HG03469 (cell line): ENCODE data around the gene TRIM14.
"Not testable (repeated sequence)": the region's sequence is repeated elsewhere in the genome, so short reads cannot be mapped to it uniquely, and the experiment has no call there.

Experiments
- ATAC-seq: cut with Tn5 transposase; IDR thresholded peaks from one replicate; pipeline ENCODE4 v1.9.1; 2021; ENCODE audit warnings: mild to moderate bottlenecking, moderate library complexity, moderate number of reproducible peaks; ENCODE audit not compliant: unreplicated experiment

The TRIM14 gene

DNA sequence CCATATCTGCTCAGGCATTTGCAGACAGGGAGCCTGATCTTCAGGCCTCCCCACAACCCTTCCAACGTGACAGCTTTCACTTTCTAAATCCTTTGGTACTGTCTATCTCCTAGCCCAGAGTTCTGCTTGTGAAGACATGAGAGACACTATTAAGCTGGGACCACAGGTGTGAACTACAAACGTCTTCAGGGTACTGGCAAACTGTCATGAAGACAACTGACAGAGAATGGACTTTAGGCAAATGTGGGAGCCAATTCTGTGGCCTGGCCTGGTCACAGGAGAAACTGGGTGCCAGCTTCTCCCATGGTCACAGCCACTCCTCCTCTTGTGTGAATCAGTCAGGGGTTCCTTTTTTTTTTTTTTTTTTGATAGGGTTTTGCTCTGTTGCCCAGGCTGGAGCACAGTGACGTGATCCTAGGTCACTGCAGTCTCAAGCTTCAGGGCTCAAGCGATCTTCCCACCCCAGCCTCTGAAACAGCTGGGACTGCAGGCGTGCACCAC is 10.4 kb downstream of the TRIM14 start:
- peak; percentile 49 for ATAC-seq

DNA sequence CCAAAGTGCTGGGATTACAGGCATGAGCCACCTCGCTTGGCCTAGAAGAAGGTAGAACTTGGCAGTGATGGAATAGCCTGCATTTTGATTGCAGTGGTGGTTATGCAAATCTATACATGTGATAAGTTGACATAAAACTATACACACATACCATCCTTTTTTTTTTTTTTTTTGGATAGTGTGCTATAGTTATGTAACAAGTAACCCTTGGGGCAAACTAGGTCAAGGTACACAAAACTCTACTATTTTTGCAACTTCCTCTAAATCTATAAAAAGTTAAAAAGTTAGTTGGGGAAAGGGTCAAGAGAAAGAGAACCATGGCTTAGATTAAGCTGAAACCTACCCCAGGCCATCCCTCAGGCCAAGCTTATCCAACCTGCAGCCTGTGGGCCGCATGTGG is 11.1 kb downstream of the TRIM14 start:
- ATAC-seq: no peak

DNA sequence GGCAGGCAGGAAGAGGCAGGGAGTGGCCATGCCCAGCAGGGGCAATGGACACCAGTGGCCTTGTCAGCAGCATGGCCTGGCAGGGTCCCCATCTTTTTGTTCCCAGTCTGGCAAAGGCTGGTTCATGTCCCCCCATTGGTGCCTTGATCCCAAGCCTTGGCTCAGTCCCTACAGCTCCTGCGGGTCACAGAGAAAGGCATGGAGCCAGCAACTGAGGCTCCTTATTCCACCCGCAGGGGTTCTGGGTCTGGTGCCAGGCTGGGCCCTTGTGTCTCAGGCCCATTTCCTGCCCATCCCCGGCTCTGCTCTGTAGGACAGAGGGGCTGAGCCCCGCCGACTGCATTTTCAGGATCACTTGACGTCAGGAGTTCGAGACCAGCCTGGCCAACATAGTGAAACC is 14.0 kb downstream of the TRIM14 start:
- ATAC-seq: no peak

DNA sequence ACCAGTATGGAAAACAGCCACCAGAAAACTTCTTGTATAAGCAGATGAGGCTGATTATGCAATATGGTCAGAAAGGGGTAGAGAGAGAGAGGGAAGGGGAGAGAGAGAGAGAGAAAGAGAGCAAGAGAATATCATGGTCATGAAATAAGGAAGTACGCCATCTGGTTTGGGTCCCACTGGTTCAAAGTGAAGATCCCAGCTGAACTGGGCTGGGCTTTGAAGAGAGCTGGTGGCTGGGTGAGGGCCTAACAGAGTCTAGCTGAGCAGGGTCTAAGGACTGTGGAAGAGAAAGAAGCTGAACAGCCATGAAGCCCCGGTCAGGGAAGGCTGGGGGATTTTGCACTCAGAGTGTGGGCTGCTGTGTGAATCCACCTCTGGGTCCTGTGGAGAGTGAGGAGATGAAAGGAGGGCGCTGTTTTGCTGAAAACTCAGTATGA is 14.6 kb downstream of the TRIM14 start:
- ATAC-seq: no peak

DNA sequence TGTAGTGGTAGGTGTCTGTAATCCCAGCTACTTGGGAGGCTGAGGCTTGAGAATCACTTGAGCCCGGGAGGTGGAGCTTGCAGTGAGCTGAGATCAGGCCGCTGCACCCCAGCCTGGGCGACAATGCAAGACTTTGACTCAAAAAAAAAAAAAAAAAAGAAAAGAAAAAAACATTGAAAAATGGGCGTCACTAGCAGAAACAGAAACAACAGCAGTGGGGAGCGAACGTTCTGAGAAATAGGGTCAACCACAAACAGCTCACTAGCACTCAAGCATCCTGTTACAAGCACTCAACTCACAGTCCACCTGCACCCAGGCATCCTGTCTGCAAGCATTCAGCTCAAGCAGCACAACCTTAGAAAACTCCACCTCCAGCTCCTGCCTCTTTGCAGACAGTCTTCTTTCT is 17.2 kb downstream of the TRIM14 start:
- peak; percentile 91 for ATAC-seq

DNA sequence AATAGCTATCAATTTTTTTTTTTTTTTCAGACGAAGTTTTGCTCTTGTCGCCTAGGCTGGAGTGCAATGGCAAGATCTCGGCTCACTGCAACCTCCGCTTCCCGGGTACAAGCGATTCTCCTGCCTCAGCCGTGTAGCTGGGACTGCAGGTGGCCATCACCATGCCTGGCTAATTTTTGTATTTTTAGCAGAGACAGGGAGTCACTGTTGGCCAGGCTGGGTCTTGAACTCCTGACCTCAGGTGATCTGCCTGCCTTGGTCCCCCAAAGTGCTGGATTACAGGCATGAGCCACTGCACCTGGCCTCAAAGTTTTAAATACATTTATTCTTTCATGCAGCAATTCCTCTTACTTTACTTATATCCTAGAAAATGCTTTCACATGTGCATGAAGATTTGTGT is 17.6 kb downstream of the TRIM14 start:
- ATAC-seq: no peak

DNA sequence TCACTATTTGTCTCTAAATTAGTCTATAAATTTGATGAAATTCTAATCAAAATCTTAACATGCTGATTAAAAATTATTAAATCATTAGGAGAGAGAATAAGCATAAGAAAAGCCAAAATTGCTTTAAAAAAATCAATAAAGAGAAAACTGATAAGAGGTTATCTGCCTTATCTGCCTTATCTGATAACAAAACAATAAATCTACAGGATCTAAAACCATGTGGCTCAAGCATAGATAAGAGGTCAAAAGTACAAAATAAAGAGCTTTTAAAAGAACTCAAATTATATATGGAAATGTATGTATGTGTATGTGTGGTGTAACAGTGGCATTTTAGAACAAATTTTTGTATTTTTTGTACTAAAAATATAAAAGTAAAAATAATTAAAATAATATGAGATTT is 18.6 kb downstream of the TRIM14 start:
- ATAC-seq: no peak

DNA sequence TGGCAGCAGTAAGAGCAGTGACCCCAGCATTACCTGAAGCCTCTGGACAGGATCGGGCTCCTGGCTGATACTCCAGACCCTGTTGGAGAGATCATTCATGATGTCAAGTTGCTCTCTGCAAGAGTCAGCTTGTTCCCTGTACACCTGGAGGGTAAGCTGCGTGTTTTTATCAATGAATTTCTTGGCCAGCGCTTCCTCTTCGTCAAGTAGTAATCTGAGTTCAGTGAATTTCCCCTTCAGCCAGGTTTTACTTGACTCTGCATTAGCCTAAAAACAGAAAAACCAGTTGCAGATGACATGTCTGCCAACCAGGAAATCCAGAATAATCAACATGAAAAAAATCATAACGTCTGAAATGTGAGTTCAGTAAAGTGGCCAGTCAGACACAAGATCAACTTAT is 19.1 kb downstream of the TRIM14 start:
- ATAC-seq: no peak

DNA sequence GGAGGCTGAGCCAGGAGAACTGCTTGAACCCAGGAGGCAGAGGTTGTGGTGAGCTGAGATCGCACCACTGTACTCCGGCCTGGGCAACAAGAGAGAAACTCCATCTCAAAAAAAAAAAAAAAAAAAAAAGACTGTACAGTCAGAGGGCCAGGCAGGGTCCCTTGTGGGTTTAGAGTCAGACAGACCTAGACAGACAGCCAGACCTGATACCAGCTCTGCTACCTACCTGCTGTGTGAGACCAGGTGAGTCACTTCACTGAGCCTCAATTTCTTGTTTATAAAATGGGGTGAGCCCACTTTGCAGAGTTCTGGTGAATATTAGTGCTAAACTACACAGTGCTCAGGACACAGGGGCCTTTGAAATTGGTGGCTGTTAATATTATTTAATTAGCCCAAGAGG is 19.7 kb downstream of the TRIM14 start:
- ATAC-seq: no peak

DNA sequence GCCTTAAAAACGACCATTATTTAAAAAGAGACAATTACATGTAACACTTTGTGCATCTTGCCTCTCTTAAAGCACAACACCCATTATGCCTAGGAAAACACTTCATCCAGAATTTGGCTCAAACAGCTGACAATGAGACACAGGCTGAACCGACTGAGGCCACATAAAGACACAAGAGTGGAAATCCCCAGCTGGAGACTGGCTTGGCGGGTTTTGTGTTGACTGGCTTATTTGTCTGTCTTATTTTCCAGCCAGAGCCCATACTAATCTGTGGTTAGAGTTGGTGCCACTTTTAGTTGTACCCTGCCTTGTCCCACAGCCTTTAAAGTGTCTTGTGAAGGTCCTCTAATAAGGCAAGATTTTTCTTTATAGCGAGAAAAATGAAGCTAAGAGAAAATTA is 21.2 kb downstream of the TRIM14 start:
- ATAC-seq: no peak

DNA sequence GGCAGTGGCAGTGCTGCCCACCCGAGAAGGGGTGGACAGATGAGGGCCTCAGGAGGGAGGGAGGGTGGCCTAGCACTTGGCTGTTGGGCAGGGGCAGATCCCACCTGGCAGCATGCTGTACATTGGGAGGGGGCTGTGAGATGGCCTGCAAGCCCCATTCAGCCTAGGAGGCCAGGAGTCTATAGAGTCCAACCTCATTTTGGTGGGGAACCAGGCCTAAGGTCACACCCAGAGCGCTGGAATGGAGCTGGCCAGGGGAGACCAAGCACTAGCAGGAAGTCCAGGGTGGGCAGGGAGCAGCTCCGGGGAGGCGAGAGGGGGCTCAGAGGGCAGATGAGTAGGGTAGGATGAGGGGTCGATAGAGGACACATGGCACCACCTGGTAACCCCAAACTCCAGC is 22.9 kb downstream of the TRIM14 start:
- no peak for ATAC-seq

DNA sequence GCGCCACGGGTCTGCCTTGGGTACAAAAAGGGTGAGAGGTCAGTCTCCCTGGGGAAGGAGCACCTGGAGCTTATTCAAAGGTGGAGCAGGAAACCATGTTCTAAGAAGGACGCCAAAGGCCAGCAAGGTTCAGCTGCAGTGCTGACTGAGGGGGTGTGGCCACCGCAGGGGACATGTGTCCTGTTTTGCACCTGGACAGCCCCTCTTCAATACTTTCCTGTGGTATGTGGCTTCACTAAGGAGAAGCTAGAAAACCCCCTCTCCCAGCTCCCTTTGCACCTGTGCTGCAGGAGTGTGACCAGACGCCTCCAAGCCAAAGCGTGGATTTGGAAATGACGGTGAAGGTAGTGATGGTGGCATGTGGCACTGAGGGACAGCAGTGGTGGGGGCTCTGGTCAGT is 23.6 kb downstream of the TRIM14 start:
- ATAC-seq: no peak

DNA sequence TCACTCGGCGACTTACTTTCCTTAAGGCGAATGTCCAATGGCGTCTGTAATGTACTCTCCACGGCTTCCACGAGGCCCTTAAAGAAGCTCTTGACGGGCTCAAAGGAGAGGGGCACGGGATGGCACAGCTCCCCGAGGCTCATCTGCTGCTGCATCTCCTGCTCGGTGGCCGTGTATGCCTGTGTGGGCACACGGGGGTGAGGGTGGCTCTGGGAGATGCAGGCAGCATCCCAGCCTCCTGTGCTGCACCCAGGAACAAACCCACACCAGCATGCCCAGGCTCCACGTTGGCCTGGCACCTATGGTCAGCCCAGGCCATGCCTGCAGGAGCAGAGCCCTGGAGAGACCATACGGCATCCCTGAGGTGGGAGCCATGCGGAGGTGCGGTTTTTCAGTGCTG is 24.2 kb downstream of the TRIM14 start:
- no peak for ATAC-seq

DNA sequence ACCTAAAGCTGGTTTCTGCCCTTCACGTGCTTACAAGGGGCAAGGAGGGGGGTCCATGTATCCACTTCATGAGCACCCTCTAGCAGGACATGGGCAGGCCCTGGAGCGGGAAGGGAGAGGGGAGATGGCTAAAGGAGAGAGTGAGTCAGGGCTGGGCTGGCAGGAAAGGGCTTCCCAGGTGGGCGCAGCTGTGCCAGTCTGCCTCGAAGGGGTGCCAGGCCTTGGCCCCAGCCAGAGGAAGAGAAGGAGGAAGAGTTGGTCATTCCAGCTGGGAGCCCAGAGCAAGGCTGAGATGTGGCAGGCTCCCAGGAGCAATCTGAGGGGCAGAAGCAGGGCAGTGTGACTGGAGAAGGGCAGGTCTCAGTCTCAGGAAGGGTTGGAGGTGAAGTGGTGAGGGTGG is 24.7 kb downstream of the TRIM14 start:
- ATAC-seq: no peak

DNA sequence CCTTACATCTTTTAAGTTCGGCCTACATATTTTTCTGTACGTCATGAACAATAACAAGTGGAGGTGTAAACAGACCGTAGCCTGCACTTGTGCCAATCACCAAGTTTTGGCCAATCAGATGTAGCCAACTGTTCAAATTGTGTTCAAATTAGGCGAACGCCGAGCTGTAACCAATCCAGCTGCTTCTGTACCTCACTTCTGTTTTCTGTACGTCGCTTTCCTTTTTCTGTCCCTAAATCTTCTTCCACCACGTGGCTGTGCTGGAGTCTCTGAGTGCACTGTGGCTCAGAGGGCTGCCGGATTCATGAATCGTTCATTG is 26.4 kb downstream of the TRIM14 start:
- ATAC-seq: no peak

DNA sequence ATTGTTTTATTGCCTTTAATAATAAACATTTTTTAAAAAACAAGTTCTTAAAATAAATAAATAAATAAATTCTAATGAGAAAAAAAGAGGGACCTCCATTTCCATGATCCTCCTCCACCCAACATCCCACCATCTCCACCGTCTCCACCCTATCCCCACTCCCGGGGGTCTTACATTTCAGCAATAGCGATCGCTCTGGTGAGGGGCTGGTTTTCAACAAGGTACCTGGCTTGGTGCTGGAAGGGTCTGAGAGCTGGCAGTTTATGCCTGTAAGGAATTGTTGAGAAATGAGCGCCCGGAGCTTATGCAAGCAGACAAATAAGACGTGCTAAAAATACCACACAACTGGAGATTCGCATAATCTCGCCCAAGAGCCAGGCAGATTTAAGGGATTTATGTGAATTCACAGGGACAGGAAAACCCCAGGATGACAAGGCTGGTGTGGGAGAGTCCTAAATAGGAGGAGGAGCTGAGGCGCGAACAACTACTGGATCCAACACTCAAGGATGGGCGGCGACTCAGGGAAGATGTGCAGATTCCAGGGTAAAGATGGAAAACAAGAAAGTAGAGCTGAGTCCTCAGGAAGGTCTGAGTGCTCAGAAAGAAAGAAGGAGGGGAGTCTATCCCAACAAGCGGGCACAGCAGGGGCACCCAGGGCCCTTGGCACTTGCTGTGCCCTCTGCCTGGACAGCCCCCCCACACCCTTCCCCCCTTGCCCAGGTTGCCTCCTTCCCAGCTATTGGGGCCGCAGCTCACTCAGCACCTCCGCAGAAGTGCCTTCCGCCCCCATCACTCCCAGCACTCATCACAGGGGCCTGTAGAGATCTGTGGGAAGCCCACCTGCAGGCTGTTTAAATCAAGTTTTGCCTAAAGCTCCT is 27.0 kb downstream of the TRIM14 start:
- no peak for ATAC-seq

DNA sequence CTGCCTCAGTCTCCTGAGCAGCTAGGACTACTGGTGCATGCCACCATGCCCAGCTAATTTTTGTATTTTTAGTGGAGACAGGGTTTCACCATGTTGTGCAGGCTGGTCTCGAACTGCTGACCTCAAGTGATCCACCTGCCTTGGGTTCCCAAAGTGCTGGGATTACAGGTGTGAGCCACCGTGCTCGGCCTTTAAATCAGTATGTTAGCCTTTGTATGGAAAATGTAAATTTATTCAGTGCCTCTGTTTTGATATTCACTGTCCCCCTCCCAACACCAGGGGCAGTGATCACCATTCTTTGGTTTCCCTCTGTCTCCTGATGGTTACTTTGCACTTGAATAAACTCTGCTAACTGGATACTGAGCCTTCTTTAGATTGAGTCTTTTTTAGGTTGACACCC is 28.3 kb downstream of the TRIM14 start:
- ATAC-seq: not testable (repeated sequence)

DNA sequence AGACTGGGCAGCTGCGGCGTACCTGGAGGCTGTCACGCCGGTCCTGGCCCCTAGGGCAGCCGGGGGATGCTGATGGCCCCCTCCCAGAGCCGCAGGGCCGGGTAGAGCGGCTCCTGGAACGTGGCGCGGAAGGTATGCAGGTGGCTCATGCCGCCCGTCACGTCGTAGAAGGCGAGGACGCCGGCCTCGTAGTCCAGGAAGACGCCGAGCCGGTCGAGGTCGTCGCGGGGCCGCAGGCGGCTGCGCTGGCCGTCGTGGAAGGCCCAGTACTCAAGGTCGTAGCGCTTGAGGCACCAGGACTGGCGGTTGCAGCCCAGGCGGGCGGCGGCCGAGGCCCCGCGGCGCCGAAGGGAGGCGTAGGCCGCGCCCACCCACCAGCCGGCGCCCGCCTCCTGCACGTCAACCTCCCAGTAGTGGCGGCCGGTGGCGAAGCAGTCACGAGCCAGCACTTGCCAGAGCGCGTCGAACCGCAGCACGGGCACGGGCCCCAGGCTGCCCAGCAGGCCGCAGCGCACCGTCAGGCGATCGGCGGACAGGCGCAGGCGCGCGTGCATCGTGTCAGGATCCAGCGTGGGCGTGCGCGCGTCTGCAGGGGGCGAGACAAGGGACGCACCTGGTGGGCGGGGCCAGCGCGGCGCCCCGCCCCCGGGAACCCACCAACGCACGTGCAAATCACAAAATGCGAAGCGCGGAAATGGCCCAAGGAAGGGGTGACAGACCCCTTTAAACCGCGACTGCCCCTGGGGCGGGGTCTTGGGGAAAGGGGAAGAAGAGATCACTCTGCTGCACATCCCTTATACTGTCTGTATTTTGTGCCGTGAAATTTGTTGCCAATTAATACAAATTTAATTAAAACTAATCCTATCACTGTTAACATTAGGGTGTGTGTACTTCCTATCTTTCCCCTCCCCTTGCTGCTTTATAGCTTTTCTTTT is 31.3 kb downstream of the TRIM14 start:
- ATAC-seq: no peak

DNA sequence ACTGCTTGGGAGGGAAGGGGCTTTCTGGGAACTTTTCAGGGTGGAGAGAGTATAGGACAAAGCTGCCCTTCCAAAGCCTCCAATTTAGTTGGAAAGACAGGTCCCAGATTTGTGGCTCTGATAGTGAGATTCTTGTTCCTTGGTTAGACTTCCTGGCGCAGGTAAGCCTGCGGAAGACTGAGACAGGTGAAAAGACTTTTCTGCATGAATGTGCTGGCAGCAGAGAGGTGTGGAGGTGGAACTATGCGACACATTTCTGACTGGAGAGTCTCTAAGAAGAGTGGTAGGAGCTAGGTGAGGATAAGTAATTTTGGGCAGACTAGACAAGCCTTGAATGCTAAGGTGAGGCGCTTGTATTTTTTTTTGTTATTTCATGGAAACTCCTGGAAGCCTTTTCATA is 32.6 kb downstream of the TRIM14 start:
- ATAC-seq: no peak

DNA sequence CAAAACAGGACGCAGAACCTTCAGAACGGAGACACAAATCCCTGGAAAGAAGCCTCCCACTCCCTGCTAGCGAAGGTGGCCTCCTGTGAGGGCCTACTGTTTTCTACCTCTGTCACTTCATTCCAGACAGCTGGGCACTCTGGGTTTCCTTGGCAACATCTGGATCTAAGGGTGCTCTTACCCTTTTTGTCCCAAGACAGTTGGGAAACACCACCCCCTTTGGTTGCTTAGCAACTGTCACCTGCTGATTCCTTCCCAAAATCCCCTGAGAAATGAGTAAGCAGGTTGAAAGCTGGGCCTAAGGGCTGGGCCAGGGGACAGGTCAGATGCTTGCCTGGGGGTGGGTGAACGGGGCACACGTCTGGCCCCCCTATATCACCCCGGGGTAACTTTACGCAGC is 33.1 kb downstream of the TRIM14 start:
- no peak for ATAC-seq

DNA sequence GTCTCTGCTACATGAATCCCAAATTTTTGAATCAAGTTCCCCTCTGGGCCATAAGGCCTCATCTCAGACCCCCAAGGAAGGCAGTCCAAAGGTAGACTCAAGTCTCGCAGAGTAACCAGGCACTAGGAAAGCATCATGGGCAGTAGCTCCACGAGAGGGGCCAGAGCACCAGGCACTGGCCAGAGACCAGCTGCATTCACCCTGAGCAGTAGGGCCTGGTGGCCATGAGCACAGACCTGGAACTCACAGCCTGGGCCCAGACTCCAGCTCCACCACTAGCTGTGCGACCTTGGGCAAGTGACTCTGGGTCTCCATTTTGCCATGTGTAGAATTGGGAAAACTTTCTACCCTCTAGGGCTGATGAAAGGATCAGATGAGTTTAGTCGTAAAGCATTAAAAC is 34.0 kb downstream of the TRIM14 start:
- no peak for ATAC-seq

DNA sequence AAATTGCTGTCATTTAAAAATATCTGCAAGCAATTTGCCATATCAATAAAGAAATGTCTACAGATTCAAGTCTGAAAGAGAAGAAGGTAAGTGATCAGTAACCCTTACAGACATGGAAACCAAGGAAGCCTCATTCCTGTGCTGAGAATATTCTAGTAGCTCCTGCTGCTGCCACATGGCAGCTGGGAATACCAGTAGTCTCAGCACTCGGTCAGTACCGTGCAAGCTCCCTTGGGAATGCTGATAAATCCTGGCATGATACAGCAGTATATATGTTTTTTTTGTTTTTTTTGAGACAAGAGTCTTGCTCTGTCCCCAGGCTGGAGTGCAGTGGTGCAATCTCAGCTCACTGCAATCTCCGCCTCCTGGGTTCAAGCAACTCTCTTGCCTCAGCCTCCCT is 34.6 kb downstream of the TRIM14 start:
- ATAC-seq: no peak
